ENCODE results near the gene COPZ2.

DNA sequence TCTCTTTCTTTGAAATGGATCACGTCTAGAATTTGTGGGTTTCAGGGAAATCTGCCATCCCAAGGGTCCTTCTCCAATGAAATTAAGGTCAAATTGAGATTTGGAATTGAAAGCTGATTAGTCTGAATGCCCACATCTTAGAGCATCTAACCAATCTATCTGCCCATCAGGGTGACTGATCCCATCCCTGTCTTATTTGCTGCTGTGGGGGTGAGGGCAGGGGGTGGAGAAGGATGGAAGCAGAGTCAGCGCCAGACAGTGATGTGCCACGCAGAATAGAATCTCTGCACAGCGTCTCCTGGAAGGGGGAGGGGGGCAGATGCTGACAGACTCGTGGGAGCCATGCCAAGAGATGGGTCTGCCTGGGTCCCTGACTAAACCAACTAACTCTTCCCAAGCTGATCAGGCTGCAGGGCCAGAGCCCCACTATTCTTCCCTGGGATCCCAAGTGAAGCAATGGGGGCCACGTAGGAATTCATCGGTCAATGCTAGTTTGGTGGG is 34.6 kb downstream of the COPZ2 start:
- TF ChIP-seq, protein P1, sequence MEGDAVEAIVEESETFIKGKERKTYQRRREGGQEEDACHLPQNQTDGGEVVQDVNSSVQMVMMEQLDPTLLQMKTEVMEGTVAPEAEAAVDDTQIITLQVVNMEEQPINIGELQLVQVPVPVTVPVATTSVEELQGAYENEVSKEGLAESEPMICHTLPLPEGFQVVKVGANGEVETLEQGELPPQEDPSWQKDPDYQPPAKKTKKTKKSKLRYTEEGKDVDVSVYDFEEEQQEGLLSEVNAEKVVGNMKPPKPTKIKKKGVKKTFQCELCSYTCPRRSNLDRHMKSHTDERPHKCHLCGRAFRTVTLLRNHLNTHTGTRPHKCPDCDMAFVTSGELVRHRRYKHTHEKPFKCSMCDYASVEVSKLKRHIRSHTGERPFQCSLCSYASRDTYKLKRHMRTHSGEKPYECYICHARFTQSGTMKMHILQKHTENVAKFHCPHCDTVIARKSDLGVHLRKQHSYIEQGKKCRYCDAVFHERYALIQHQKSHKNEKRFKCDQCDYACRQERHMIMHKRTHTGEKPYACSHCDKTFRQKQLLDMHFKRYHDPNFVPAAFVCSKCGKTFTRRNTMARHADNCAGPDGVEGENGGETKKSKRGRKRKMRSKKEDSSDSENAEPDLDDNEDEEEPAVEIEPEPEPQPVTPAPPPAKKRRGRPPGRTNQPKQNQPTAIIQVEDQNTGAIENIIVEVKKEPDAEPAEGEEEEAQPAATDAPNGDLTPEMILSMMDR (IDR thresholded peaks at IDR 0.05): no peak
- no peak for TF ChIP-seq POLR2A (IDR thresholded peaks at IDR 0.05)
